HCT116 (cell line): ENCODE measurements around the gene RMI1. TPM values are rescaled to one million over a fixed set of nuclear protein-coding genes. Genes with fewer than 3 reads are reported as not detected.

Source experiments
- ATAC-seq: fragments of 200-7000 bp; cut with Tn5 transposase; 2 replicates; pipeline ENCODE4 v1.9.1; 2020; ENCODE audit warnings: mild to moderate bottlenecking, moderate library complexity
- BruUV-seq: library from RNA; stranded (reverse); fragments of 400-500 nt; replicated peaks from 2 replicates; lab custom pipeline; 2021; lab: Mats Ljungman, UMichigan
- CTCF ChIA-PET: fragments of 300-600 bp; sonication (Branson Sonifier 250); formaldehyde crosslinking; loops from one replicate; lab custom pipeline; 2021; ENCODE audit warnings: antibody characterized with exemption; lab: Charles Lee
- POLR2A ChIA-PET: fragments of 300-600, 350-600 bp; sonication (Branson Sonifier 250); formaldehyde crosslinking; loops from one replicate; lab custom pipeline; 2021; ENCODE audit warnings: antibody characterized with exemption; lab: Charles Lee
- RAD21 ChIA-PET, 2 experiments: fragments of 300-600 bp; sonication (Branson Sonifier 250); formaldehyde crosslinking; loops; one replicate each; lab custom pipeline; 2023; ENCODE audit warnings: low total read pairs in 2 of 2; ENCODE audit not compliant: uncharacterized antibody in 2 of 2, unreplicated experiment in 2 of 2, low non-redundant PET in 1 of 2; lab: Charles Lee
- DNase-seq: peaks from one replicate; pipeline ENCODE4 v3.0.0-alpha.2; 2010; ENCODE audit warnings: low read depth, low spot score
- H2AFZ ChIP-seq: fragments of 200-600 bp; shearing (Covaris generic), sonication (generic); 2 replicates; pipeline ENCODE4 v1.6.1; 2017; ENCODE audit warnings: low read depth, mixed run types, mixed read lengths, antibody characterized with exemption, low read length; ENCODE audit not compliant: poor library complexity, severe bottlenecking
- H3K27ac ChIP-seq: 2 replicates; pipeline ENCODE4 v1.5.1; 2012; ENCODE audit warnings: low read depth, low read length
- H3K27me3 ChIP-seq: fragments of 200-600 bp; sonication (generic); 2 replicates; pipeline ENCODE4 v1.6.1; 2016; ENCODE audit warnings: mixed run types, low read length, mixed read lengths; ENCODE audit not compliant: insufficient read depth
- H3K36me3 ChIP-seq, 2 experiments: fragments of 200-500 bp in 1 of 2; fragments of 200-600 bp in 1 of 2; sonication (Bioruptor generic) in 1 of 2; sonication (generic) in 1 of 2; 2 replicates each; pipeline versions ENCODE4 v1.5.1 to v1.6.1; 2014 to 2016; ENCODE audit warnings: low read length in 2 of 2, inconsistent platforms in 1 of 2, mixed read lengths in 1 of 2, mixed run types in 1 of 2; ENCODE audit not compliant: insufficient read depth in 2 of 2, control insufficient read depth in 1 of 2
- H3K4me1 ChIP-seq, 2 experiments: fragments of 200-600 bp in 1 of 2; sonication (generic) in 1 of 2; 2 replicates each; pipeline versions ENCODE4 v1.5.1 to v1.6.1; 2012 to 2017; ENCODE audit warnings: low read length in 2 of 2, inconsistent platforms in 1 of 2, mild to moderate bottlenecking in 1 of 2, mixed read lengths in 1 of 2, mixed run types in 1 of 2, moderate library complexity in 1 of 2; ENCODE audit not compliant: insufficient read depth in 2 of 2, control insufficient read depth in 1 of 2
- H3K4me2 ChIP-seq: fragments of 200-600 bp; sonication (generic); 2 replicates; pipeline ENCODE4 v1.6.1; 2017; ENCODE audit warnings: mixed run types, low read length, mixed read lengths
- H3K4me3 ChIP-seq, 2 experiments: fragments of 200-600 bp in 1 of 2; sonication (generic) in 1 of 2; replicated peaks in 1 of 2; 2 replicates each; pipeline ENCODE4 v1.5.1; 2011 to 2016; ENCODE audit warnings: low read length in 2 of 2, control low read depth in 1 of 2, low read depth in 1 of 2, mild to moderate bottlenecking in 1 of 2, mixed read lengths in 1 of 2, mixed run types in 1 of 2
- H3K79me2 ChIP-seq: fragments of 200-600 bp; sonication (generic); 2 replicates; pipeline ENCODE4 v1.6.1; 2017; ENCODE audit warnings: mild to moderate bottlenecking, mixed run types, low read length, moderate library complexity, mixed read lengths; ENCODE audit not compliant: insufficient read depth
- H3K9ac ChIP-seq: fragments of 200-600 bp; sonication (generic); 2 replicates; pipeline ENCODE4 v1.6.1; 2016; ENCODE audit warnings: low read length, mixed read lengths
- H3K9me2 ChIP-seq: fragments of 200-600 bp; sonication (generic), shearing (Covaris generic); 2 replicates; pipeline ENCODE4 v1.6.1; 2017; ENCODE audit warnings: mixed run types, mild to moderate bottlenecking, moderate library complexity; ENCODE audit not compliant: insufficient read depth
- H3K9me3 ChIP-seq, 2 experiments: fragments of 200-500 bp in 1 of 2; fragments of 200-600 bp in 1 of 2; sonication (Bioruptor generic) in 1 of 2; sonication (generic) in 1 of 2; 2 replicates each; pipeline ENCODE4 v1.6.1; 2014 to 2017; ENCODE audit warnings: low read length in 2 of 2, mixed read lengths in 2 of 2, inconsistent platforms in 1 of 2, low read depth in 1 of 2, mild to moderate bottlenecking in 1 of 2, mixed run types in 1 of 2, moderate library complexity in 1 of 2; ENCODE audit not compliant: control insufficient read depth in 1 of 2, insufficient read depth in 1 of 2
- H4K20me1 ChIP-seq: fragments of 200-600 bp; sonication (generic), shearing (Covaris generic); 2 replicates; pipeline ENCODE4 v1.6.1; 2017; ENCODE audit warnings: mixed run types, mild to moderate bottlenecking, moderate library complexity; ENCODE audit not compliant: insufficient read depth
- ATF3 ChIP-seq: IDR thresholded peaks from 2 replicates; pipeline ENCODE4 v1.6.1; 2012
- CBX3 ChIP-seq: IDR thresholded peaks from 2 replicates; pipeline ENCODE4 v1.6.1; 2012; ENCODE audit warnings: low read depth
- CEBPB ChIP-seq: IDR thresholded peaks from 2 replicates; pipeline ENCODE4 v1.6.1; 2012; ENCODE audit warnings: low read depth
- EGR1 ChIP-seq: IDR thresholded peaks from 2 replicates; pipeline ENCODE4 v1.6.1; 2012; ENCODE audit warnings: low read depth
- ELF1 ChIP-seq: IDR thresholded peaks from 2 replicates; pipeline ENCODE4 v1.6.1; 2012; ENCODE audit warnings: low read depth, borderline replicate concordance
- EZH2 ChIP-seq: fragments of 200-600 bp; sonication (generic); IDR thresholded peaks from 2 replicates; pipeline ENCODE4 v1.6.1; 2017; ENCODE audit warnings: antibody characterized with exemption, mixed run types
- RAD21 ChIP-seq: IDR thresholded peaks from 2 replicates; pipeline ENCODE4 v1.6.1; 2012; ENCODE audit warnings: low read depth, mild to moderate bottlenecking
- SIN3A ChIP-seq: IDR thresholded peaks from 2 replicates; pipeline ENCODE4 v1.6.1; 2012; ENCODE audit warnings: low read depth
- TCF7L2 ChIP-seq: IDR thresholded peaks from 2 replicates; pipeline ENCODE4 v1.7.0; 2011; ENCODE audit warnings: borderline replicate concordance, inconsistent platforms; ENCODE audit not compliant: insufficient read depth, insufficient read length; ENCODE audit errors: extremely low read depth
- ZFX ChIP-seq: fragments of 450-650 bp; IDR thresholded peaks from 2 replicates; pipeline ENCODE4 v1.6.1; 2017
- intact Hi-C: fragments of 100-400 bp; cut with micrococcal nuclease; formaldehyde crosslinking; loops from 2 replicates; pipeline ENCODE4 v1.10.0; 2022
- total RNA-seq: library from RNA; stranded (reverse); gene quantifications from one replicate; pipeline ENCODE4 v1.2.1, GENCODE V29; 2021; ENCODE audit not compliant: unreplicated experiment

The RMI1 gene
- total RNA-seq, 1 experiment from 2014 or later = 26.8 TPM

GRCh38 chr9:83936523-83936922 is 44.1 kb upstream of the RMI1 start:
- TF ChIP-seq SIN3A = no peak
- no peak for TF ChIP-seq CEBPB
- no peak for TF ChIP-seq ZFX
- no peak for TF ChIP-seq ATF3
- no peak for TF ChIP-seq TCF7L2
- TF ChIP-seq EZH2 = no peak
- TF ChIP-seq EGR1 = no peak
- TF ChIP-seq RAD21 = no peak
- no peak for TF ChIP-seq ELF1
- no peak for TF ChIP-seq CBX3
- no peak for ATAC-seq
- intact Hi-C loops = loop anchor here (10.0 kb wide), 2 partner anchors 458 to 1208 kb away; no protein-coding TSS in a partner anchor
- no peak overlapping the region for H3K4me3 ChIP-seq
- DNase-seq = no peak
- H3K36me3 ChIP-seq = no peaks in the 10 kb centered on the region
- peaks cover 7 to 13% of the 10 kb centered on the region in 2 experiments; a peak in 3 of 4 replicates for H3K4me1 ChIP-seq
- no peak overlapping the region for H3K27ac ChIP-seq
- no peaks in the 10 kb centered on the region for H3K9me2 ChIP-seq
- no peaks in the 10 kb centered on the region for H3K27me3 ChIP-seq
- no peaks in the 10 kb centered on the region for H3K9me3 ChIP-seq
- H2AFZ ChIP-seq = no peak overlapping the region
- no peaks in the 10 kb centered on the region for H3K79me2 ChIP-seq
- H3K9ac ChIP-seq = no peak overlapping the region
- no peaks in the 10 kb centered on the region for H4K20me1 ChIP-seq
- no peak overlapping the region for H3K4me2 ChIP-seq
- CTCF ChIA-PET = interaction anchor here (1.0 to 2.2 kb wide), 6 partner anchors 13 to 380 kb away, joined by 3 to 35 read pairs (median 4); no protein-coding TSS in a partner anchor
- RAD21 ChIA-PET = interaction anchor here in 1 of 2 experiments (0.6 kb wide), 1 partner anchor 31 kb away, joined by 3 read pairs; no protein-coding TSS in a partner anchor
- no TSS peak for BruUV-seq
- POLR2A ChIA-PET = interaction anchor here (1.3 kb wide), 1 partner anchor 325 kb away, joined by 4 read pairs; no protein-coding TSS in a partner anchor
